K562 treated with DMSO at 1 percent for 48 hours (cell line): ENCODE measurements around the gene NADK2. TPM values are rescaled to one million over a fixed set of nuclear protein-coding genes. Genes with fewer than 3 reads are reported as not detected.

Experiments
- total RNA-seq: library from RNA; unstranded; fragments of 300-600 nt; gene quantifications from 2 replicates; pipeline ENCODE4 v1.2.3, GENCODE V29; 2022; ENCODE audit warnings: low replicate concordance; ENCODE audit errors: extremely low read depth

NADK2 gene
- total RNA-seq: not detected in 2 replicates

DNA sequence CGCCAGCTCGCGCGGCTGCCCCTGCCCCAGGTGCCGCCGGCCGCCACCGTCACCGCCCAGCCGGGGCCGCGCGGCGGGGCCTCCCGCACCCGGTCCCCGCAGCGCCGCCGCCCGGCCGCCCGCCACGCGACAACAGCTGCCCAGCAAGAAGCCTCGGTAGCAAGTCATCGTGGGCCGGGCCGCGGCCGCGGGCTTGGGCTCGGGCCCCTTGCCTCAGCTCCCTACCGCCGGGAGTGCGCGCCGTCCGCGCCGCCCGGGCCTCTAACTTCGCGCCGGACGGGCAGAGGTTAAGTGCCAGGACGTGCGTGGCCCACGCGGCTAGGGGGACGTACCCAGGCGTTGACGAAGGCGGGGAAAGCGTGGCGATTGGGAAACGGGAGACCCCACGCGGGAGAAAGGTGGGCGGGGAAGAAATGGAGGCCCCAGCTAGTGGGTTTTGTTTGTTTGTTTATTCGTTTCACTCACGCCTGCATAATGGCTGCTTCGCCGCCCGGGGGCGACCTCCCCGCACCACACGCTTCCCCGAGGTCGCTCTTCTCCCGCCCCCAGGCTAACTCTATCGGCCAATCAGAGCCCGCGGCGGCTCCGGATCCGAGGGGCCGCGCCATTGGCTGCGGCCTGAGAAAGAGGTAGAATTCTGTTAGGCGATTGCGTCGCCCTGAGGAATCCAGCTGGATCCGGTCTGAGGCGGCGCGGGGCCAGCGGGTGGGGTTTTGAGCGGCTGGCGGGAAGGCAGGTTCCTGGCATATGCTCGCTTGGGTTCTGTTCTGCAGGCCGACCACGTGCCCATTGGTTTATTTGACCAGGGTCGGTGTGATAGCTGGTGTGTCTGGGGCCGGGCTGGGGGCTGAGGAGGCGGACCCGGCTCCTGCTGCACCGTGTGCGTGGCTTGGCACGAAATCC lies at the start of gene NADK2:
Gene NADK2, minus strand, starts transcription at position 295 of the 903 bp plus-strand sequence. Its CDS starts 127 bp downstream, at position 168.

GRCh38 chr5:36151434-36152323 lies 90.0 kb downstream of the NADK2 start, which contains the start of the genes LMBRD2 and SKP2:
Gene LMBRD2, minus strand, starts transcription at chr5:36151887. Its CDS starts 8,538 bp downstream, at chr5:36143349.
Gene SKP2, plus strand, starts transcription at chr5:36152111. Its CDS starts 152 bp downstream, at chr5:36152263.

Other genes with a start within 250 kb of the NADK2 start
- gene UGT3A2, start 175.0 kb downstream of the NADK2 start, total RNA-seq: not detected in 2 replicates
- not detected in 2 replicates for gene LMBRD2, start 90.0 kb downstream of the NADK2 start, total RNA-seq
- not detected in 2 replicates for gene SKP2, start 89.8 kb downstream of the NADK2 start, total RNA-seq
- gene RANBP3L, start 60.0 kb upstream of the NADK2 start, total RNA-seq: not detected in 2 replicates